ENCODE measurements around the gene ABHD14A. TPM values are rescaled to one million over a fixed set of nuclear protein-coding genes. Genes with fewer than 3 reads are reported as not detected.

Gene ABHD14A
- total and polyA plus RNA-seq, 5 donors from 2014 or later: 12.7 to 137 (median 93.2) TPM

Other genes starting within 250 kb of the ABHD14A start
- gene IQCF6, start 195.8 kb upstream of the ABHD14A start, total RNA-seq: not detected
- not detected for gene IQCF6, start 195.8 kb upstream of the ABHD14A start, polyA plus RNA-seq
- not detected for gene IQCF2, start 113.4 kb upstream of the ABHD14A start, total RNA-seq
- gene IQCF2, start 113.4 kb upstream of the ABHD14A start, polyA plus RNA-seq: not detected
- gene IQCF5, start 99.5 kb upstream of the ABHD14A start, total RNA-seq: not detected
- not detected for gene IQCF5, start 99.5 kb upstream of the ABHD14A start, polyA plus RNA-seq
- gene IQCF1, start 71.7 kb upstream of the ABHD14A start, total RNA-seq: not detected
- gene IQCF1, start 71.7 kb upstream of the ABHD14A start, polyA plus RNA-seq: not detected
- 11.2 TPM for gene RRP9, start 33.2 kb upstream of the ABHD14A start, total RNA-seq
- gene RRP9, start 33.2 kb upstream of the ABHD14A start, polyA plus RNA-seq: 10 to 100 TPM; 17.0 to 25.4 (median 23.2) TPM
- 6.4 TPM for gene PARP3, start 32.7 kb upstream of the ABHD14A start, total RNA-seq
- gene PARP3, start 32.7 kb upstream of the ABHD14A start, polyA plus RNA-seq: 1 to 10 TPM; 2.9 to 5.4 (median 3.6) TPM
- gene GPR62, start 19.7 kb upstream of the ABHD14A start, total RNA-seq: not detected
- under 1 TPM in 1 of 4 donors, not detected in 3; 0.22 TPM for gene GPR62, start 19.7 kb upstream of the ABHD14A start, polyA plus RNA-seq
- gene PCBP4, start 7.6 kb upstream of the ABHD14A start, total RNA-seq: 24.6 TPM
- gene PCBP4, start 7.6 kb upstream of the ABHD14A start, polyA plus RNA-seq: 10 to 100 TPM in 3 of 4 donors, 1 to 10 TPM in 1; 9.6 to 19.4 (median 12.9) TPM
- 45.1 TPM for gene ABHD14B, start 1.0 kb upstream of the ABHD14A start, total RNA-seq
- 10 to 100 TPM; 60.3 to 86.1 (median 78.8) TPM for gene ABHD14B, start 1.0 kb upstream of the ABHD14A start, polyA plus RNA-seq
- 6.7 TPM for gene ACY1, start 8.5 kb downstream of the ABHD14A start, total RNA-seq
- 10 to 100 TPM in 3 of 4 donors, 1 to 10 TPM in 1; 6.4 to 14.7 (median 11.3) TPM for gene ACY1, start 8.5 kb downstream of the ABHD14A start, polyA plus RNA-seq
- 1,128 TPM for gene RPL29, start 20.8 kb downstream of the ABHD14A start, total RNA-seq
- gene RPL29, start 20.8 kb downstream of the ABHD14A start, polyA plus RNA-seq: 1,000 to 10,000 TPM; 1,236 to 1,661 (median 1,413) TPM
- 12.7 TPM for gene DUSP7, start 81.5 kb downstream of the ABHD14A start, total RNA-seq
- gene DUSP7, start 81.5 kb downstream of the ABHD14A start, polyA plus RNA-seq: 1 to 10 TPM; 3.0 to 3.7 (median 3.5) TPM
- gene POC1A, start 179.4 kb downstream of the ABHD14A start, total RNA-seq: 1.7 TPM
- 1 to 10 TPM; 1.3 to 3.2 (median 1.9) TPM for gene POC1A, start 179.4 kb downstream of the ABHD14A start, polyA plus RNA-seq
- gene ALAS1, start 223.1 kb downstream of the ABHD14A start, total RNA-seq: 17.1 TPM
- 10 to 100 TPM; 22.4 to 41.4 (median 34.2) TPM for gene ALAS1, start 223.1 kb downstream of the ABHD14A start, polyA plus RNA-seq